DOHH2 (cell line): ENCODE results near the gene PLEKHA1.

ENCODE experiments used
- H3F3A ChIP-seq: fragments of 200-600 bp; sonication (generic), shearing (Covaris generic); 2 replicates; pipeline ENCODE4 v1.6.0; 2016; ENCODE audit warnings: antibody characterized with exemption, mild to moderate bottlenecking; ENCODE audit not compliant: control insufficient read depth, insufficient read depth
- H3K27ac ChIP-seq: fragments of 200-600 bp; sonication (generic); 2 replicates; pipeline ENCODE4 v1.5.1; 2014; ENCODE audit warnings: low read depth, mild to moderate bottlenecking, low read length, moderate library complexity
- H3K27me3 ChIP-seq: fragments of 200-600 bp; sonication (generic); 2 replicates; pipeline ENCODE4 v1.6.1; 2014; ENCODE audit warnings: mild to moderate bottlenecking, low read length, mixed read lengths; ENCODE audit not compliant: control insufficient read depth
- H3K36me3 ChIP-seq: fragments of 200-600 bp; sonication (generic); 2 replicates; pipeline ENCODE4 v1.6.1; 2014; ENCODE audit warnings: mild to moderate bottlenecking, low read length, moderate library complexity, mixed read lengths; ENCODE audit not compliant: control insufficient read depth
- H3K4me1 ChIP-seq: fragments of 200-600 bp; sonication (generic); 2 replicates; pipeline ENCODE4 v1.6.1; 2014; ENCODE audit warnings: mild to moderate bottlenecking, low read length, mixed read lengths; ENCODE audit not compliant: control insufficient read depth
- H3K4me2 ChIP-seq: fragments of 200-600 bp; sonication (generic); 2 replicates; pipeline ENCODE4 v1.6.0; 2014; ENCODE audit warnings: mild to moderate bottlenecking, low read length, moderate library complexity
- H3K4me3 ChIP-seq: fragments of 200-600 bp; sonication (generic); 2 replicates; pipeline ENCODE4 v1.5.1; 2014; ENCODE audit warnings: mild to moderate bottlenecking, low read length, mixed read lengths
- H3K79me2 ChIP-seq: fragments of 200-600 bp; sonication (generic); 2 replicates; pipeline ENCODE4 v1.6.1; 2014; ENCODE audit warnings: mild to moderate bottlenecking, low read length, mixed read lengths; ENCODE audit not compliant: control insufficient read depth
- H3K9me2 ChIP-seq: fragments of 200-600 bp; sonication (generic); replicated peaks from 2 replicates; pipeline ENCODE4 v1.6.1; 2014; ENCODE audit warnings: mild to moderate bottlenecking, low read length, mixed read lengths; ENCODE audit not compliant: control insufficient read depth
- H3K9me3 ChIP-seq: fragments of 200-600 bp; sonication (generic); 2 replicates; pipeline ENCODE4 v1.6.1; 2014; ENCODE audit warnings: antibody characterized with exemption, low read length, mixed read lengths; ENCODE audit not compliant: control insufficient read depth, insufficient read depth
- H4K20me1 ChIP-seq: fragments of 200-600 bp; sonication (generic); 2 replicates; pipeline ENCODE4 v1.6.0; 2014; ENCODE audit warnings: low read depth, mild to moderate bottlenecking, antibody characterized with exemption, low read length, moderate library complexity; ENCODE audit not compliant: control insufficient read depth, insufficient read depth
- EZH2phosphoT487 ChIP-seq: fragments of 200-600 bp; sonication (generic); IDR thresholded peaks from 2 replicates; pipeline ENCODE4 v1.6.1; 2017; ENCODE audit warnings: borderline replicate concordance, mild to moderate bottlenecking, antibody characterized with exemption, low read length, moderate library complexity, mixed read lengths
- TF ChIP-seq, protein P1 (sequence below): fragments of 200-600 bp; sonication (generic); IDR thresholded peaks from one replicate; pipeline ENCODE4 v1.5.1; 2014; ENCODE audit warnings: antibody characterized with exemption, mild to moderate bottlenecking, low read depth, low read length; ENCODE audit not compliant: poor library complexity, severe bottlenecking

The PLEKHA1 gene

DNA sequence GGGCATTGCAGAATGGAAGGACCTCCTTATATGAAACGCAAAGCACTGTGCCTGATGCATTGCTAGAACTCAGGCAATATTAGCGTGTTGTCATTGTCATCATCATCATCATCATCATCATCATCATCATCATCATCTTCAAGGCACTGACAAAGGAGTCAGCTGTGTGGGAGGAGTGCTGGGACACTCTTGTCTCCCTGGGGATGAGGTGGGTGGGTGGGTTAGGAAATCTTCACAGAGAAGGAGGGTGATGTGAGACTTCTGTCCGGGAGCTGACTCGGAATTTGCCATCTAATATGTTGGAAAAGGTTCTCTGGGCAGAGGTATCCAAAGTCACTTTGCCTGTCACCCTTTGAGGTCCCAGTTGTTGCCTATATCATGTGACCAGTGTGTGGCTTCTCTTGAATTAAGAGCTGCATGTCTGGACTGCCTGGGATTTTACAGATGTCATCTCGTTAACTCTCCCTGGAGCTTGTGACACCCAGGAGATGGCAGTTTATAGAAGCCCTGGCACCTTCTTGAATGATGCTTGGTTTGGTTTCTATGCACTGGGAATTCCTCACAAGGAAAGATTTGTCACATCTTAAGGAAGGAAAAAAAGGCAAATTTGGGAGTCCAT, 93.9 kb downstream of the PLEKHA1 start:
- Histone ChIP-seq H3K79me2 (no peaks in the 10 kb centered on the region), H3K4me2 (no peak overlapping the region), H3F3A (no peaks in the 10 kb centered on the region), H3K4me3 (no peak overlapping the region), H3K9me3 (no peaks in the 10 kb centered on the region), H3K9me2 (no peaks in the 10 kb centered on the region), H3K4me1 (no peaks in the 10 kb centered on the region), H3K27me3 (no peaks in the 10 kb centered on the region; the same call in 1 of the 2 replicates), H3K27ac (no peak overlapping the region), H3K36me3 (no peaks in the 10 kb centered on the region), H4K20me1 (no peaks in the 10 kb centered on the region; the same call in 1 of the 2 replicates)
- TF ChIP-seq, protein P1, sequence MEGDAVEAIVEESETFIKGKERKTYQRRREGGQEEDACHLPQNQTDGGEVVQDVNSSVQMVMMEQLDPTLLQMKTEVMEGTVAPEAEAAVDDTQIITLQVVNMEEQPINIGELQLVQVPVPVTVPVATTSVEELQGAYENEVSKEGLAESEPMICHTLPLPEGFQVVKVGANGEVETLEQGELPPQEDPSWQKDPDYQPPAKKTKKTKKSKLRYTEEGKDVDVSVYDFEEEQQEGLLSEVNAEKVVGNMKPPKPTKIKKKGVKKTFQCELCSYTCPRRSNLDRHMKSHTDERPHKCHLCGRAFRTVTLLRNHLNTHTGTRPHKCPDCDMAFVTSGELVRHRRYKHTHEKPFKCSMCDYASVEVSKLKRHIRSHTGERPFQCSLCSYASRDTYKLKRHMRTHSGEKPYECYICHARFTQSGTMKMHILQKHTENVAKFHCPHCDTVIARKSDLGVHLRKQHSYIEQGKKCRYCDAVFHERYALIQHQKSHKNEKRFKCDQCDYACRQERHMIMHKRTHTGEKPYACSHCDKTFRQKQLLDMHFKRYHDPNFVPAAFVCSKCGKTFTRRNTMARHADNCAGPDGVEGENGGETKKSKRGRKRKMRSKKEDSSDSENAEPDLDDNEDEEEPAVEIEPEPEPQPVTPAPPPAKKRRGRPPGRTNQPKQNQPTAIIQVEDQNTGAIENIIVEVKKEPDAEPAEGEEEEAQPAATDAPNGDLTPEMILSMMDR, result no peak
- TF ChIP-seq EZH2phosphoT487, result no peak

DNA sequence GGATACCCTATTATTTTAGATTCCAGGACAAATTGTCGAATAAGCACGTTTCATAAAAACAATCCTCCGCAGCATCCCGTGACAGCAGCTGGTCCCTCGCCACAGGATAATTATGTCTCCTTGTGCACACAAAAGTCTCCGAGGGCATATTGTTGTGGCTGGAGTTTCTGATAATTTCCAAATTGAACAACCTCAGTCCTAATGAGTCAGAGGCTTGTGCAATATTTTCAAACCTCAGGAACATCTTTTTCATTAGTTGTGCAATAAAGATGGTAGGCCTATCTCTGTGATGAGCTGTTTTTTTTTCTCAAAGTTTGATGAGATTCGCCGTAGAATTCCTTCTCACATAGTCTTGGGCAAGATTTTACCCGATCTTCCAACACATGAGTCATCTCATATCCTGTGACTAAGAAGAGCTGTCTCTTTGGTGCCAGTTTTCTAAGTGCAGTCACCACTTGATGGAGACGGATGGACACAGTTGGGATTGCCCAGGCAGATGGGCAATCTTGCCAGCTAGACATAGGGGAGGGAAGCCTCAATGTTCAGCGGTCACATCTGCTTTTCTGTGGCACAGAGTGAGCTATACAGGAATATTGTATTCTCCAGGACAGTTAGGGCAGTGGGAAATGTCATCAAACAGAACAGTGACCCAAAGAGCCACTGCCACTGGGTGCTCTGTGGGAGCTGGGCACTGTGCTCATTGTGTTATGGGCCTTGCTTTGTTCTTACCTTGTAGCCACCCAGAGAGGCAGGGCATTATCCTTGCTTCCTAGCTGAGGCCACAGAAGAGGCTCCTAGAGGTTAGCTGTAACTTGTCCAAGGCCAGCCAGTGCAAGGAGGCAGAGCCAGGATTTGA, 94.6 kb downstream of the PLEKHA1 start:
- Histone ChIP-seq H3K4me3 (no peak overlapping the region), H3K36me3 (no peaks in the 10 kb centered on the region), H3F3A (no peaks in the 10 kb centered on the region), H3K4me2 (no peak overlapping the region), H3K9me3 (no peaks in the 10 kb centered on the region), H3K4me1 (no peaks in the 10 kb centered on the region), H3K79me2 (no peaks in the 10 kb centered on the region), H3K9me2 (no peaks in the 10 kb centered on the region), H3K27ac (no peak overlapping the region), H3K27me3 (peaks cover 5% of the 10 kb centered on the region), H4K20me1 (no peaks in the 10 kb centered on the region; the same call in 1 of the 2 replicates)
- TF ChIP-seq, protein P1, result no peak
- TF ChIP-seq EZH2phosphoT487, result no peak

DNA sequence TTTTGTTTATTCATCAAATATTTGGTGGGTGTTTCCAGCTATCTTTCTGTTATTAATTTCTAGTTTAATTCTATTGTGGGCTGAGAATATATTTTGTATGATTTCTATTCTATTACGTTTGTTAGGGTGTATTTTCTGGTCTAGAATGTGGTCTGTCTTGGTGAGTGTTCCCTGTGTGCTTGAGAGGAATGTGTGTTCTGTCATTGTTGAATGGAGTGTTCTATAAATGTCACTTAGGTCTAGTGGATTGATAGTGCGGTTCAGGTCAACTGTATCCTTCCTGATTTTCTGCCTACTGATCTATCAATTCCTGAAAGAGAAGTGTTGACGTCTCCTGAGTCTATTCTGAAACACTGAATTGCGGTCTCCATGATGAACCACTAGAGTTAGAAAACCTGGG, 95.3 kb downstream of the PLEKHA1 start:
- H3K9me2 ChIP-seq, result no peaks in the 10 kb centered on the region
- no peaks in the 10 kb centered on the region for H3K9me3 ChIP-seq
- no peaks in the 10 kb centered on the region for H3K79me2 ChIP-seq
- no peaks in the 10 kb centered on the region for H3K36me3 ChIP-seq
- H3K27ac ChIP-seq, result no peak overlapping the region
- H3F3A ChIP-seq, result no peaks in the 10 kb centered on the region
- no peaks in the 10 kb centered on the region; the same call in 1 of the 2 replicates for H4K20me1 ChIP-seq
- peaks cover 10% of the 10 kb centered on the region for H3K27me3 ChIP-seq
- H3K4me1 ChIP-seq, result no peaks in the 10 kb centered on the region
- TF ChIP-seq, protein P1, result no peak
- TF ChIP-seq EZH2phosphoT487, result no peak
- no peak overlapping the region for H3K4me2 ChIP-seq
- H3K4me3 ChIP-seq, result no peak overlapping the region
